Measurements from ENCODE around the gene S100A5.

The S100A5 gene

GRCh38 chr1:153546796-153547559 is 6.2 kb upstream of the S100A5 start:
- no peak for DNase-seq

GRCh38 chr1:153546371-153546770 is 5.6 kb upstream of the S100A5 start:
- DNase-seq = no peak

GRCh38 chr1:153545067-153546055 is 4.6 kb upstream of the S100A5 start, which contains the start of gene S100A4:
Gene S100A4, minus strand, starts transcription at chr1:153545806. Its CDS starts 1,012 bp downstream, at chr1:153544794.
- DNase-seq = no peak

- DNase-seq = no peak
Observed at GRCh38 chr1:153544453-153545066, 3.8 kb upstream of the S100A5 start.

GRCh38 chr1:153543736-153544135 is 3.0 kb upstream of the S100A5 start:
- no peak for DNase-seq

- DNase-seq = no peak
Observed at GRCh38 chr1:153542956-153543711, 2.4 kb upstream of the S100A5 start.

- DNase-seq = no peak
Observed at GRCh38 chr1:153541641-153542590, 1.2 kb upstream of the S100A5 start.

GRCh38 chr1:153539395-153540093 is 1.2 kb downstream of the S100A5 start:
- DNase-seq = no peak

- DNase-seq = no peak
Observed at GRCh38 chr1:153538315-153538821, 2.4 kb downstream of the S100A5 start.

- DNase-seq = no peak
Observed at GRCh38 chr1:153537376-153537730, 3.4 kb downstream of the S100A5 start.

GRCh38 chr1:153536671-153537375 is 3.9 kb downstream of the S100A5 start:
- no peak for DNase-seq

GRCh38 chr1:153536012-153536670 is 4.6 kb downstream of the S100A5 start:
- DNase-seq = peak; percentile 32 to 38

- peak in 1 of 2 experiments; percentile 29 for DNase-seq
Observed at GRCh38 chr1:153535242-153536011, 5.3 kb downstream of the S100A5 start, which contains the start of gene S100A6. Gene S100A6, minus strand, starts transcription at chr1:153535991. Its CDS starts 652 bp downstream, at chr1:153535339.

- DNase-seq = no peak
Observed at GRCh38 chr1:153534925-153535241, 5.9 kb downstream of the S100A5 start.

GRCh38 chr1:153534226-153534924 is 6.4 kb downstream of the S100A5 start:
- no peak for DNase-seq

GRCh38 chr1:153533689-153534201 is 7.0 kb downstream of the S100A5 start:
- DNase-seq = no peak
